Parathyroid adenoma (tissue), 2 donors: ENCODE measurements around the gene SSR4.

Experiments
- H2AFZ ChIP-seq: fragments of 300-600 bp; sonication (generic); one replicate; pipeline ENCODE4 v1.7.0; 2017; ENCODE audit warnings: antibody characterized with exemption, mild to moderate bottlenecking
- H3K27ac ChIP-seq: fragments of 300-600 bp; sonication (generic); one replicate; pipeline ENCODE4 v1.7.0; 2017
- H3K27me3 ChIP-seq: fragments of 300-600 bp; sonication (generic); one replicate; pipeline ENCODE4 v1.7.0; 2017; ENCODE audit warnings: low read length; ENCODE audit not compliant: control insufficient read depth, insufficient read depth
- H3K36me3 ChIP-seq: fragments of 300-600 bp; sonication (generic); one replicate; pipeline ENCODE4 v1.7.0; 2017; ENCODE audit warnings: low read length; ENCODE audit not compliant: control insufficient read depth, insufficient read depth
- H3K4me1 ChIP-seq: fragments of 300-600 bp; sonication (generic); one replicate; pipeline ENCODE4 v1.7.0; 2017; ENCODE audit warnings: control low read depth
- H3K4me2 ChIP-seq: fragments of 300-600 bp; sonication (generic); one replicate; pipeline ENCODE4 v1.7.0; 2017; ENCODE audit warnings: low read length
- H3K4me3 ChIP-seq: fragments of 300-600 bp; sonication (generic); one replicate; pipeline ENCODE4 v1.7.0; 2017; ENCODE audit warnings: low read depth, low read length
- H3K79me2 ChIP-seq: fragments of 300-600 bp; sonication (generic); one replicate; pipeline ENCODE4 v1.7.0; 2017; ENCODE audit warnings: control low read depth
- H3K9ac ChIP-seq: fragments of 300-600 bp; sonication (generic); one replicate; pipeline ENCODE4 v1.7.0; 2017; ENCODE audit warnings: mild to moderate bottlenecking
- H3K9me3 ChIP-seq: fragments of 300-600 bp; sonication (generic); one replicate; pipeline ENCODE4 v1.7.0; 2017; ENCODE audit warnings: low read length; ENCODE audit not compliant: control insufficient read depth
- CTCF ChIP-seq: fragments of 300-600 bp; sonication (generic); IDR thresholded peaks from one replicate; pipeline ENCODE4 v1.7.0; 2017; ENCODE audit warnings: antibody characterized with exemption, mild to moderate bottlenecking
- donor health status: primary hyperparathyroidism.

SSR4 gene

DNA sequence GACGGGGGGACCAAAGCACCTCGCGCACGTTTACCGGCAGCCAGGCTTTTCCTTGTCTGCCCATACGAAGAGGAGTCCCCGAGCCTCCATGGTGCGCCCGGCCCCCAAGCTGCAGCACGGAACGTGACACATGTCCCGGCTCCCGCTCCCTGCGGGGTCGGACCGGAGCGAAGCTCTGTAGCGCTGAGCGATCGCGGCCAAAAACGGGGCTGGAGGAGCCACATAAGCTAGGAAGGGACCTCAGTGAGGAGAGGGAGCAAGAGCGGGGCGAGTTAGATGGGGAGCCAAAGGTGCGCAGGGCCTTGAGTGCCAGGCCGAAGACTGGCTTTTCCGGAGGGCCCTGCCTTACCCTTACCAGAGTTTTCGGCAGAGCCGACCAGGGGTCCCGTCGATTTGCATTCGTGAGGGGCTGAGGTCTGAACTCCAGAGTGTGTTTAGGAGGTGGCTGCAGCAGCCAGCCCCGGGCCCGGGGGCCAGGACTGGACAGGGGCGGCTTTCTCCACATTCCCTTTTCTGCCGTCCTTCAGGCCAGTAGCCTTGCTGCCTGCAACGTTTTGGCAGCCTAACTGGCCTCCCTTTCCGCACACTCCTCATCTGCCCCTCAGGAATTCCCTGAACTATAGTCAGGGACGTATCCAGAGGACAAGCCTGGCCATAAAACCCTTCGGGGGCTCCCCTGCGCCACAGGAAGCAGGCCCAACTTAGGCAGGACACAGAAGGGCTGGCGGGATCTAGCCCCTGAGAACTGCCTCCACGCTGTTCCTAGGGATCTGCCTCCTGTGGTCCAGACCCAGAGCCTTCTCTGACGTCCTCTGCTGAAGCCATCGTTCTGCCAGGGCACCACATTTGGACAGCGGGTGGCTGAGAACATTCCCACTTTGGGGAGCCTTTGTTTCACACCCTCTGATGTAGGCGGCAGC lies 689 bp downstream of the SSR4 start:
- Histone ChIP-seq H3K27ac (peak overlapping the region; percentile 96), H3K4me1 (no peaks in the 10 kb centered on the region), H3K4me3 (peak overlapping the region; percentile 83), H2AFZ (peak overlapping the region; percentile 83), H3K27me3 (no peaks in the 10 kb centered on the region), H3K9me3 (no peaks in the 10 kb centered on the region), H3K36me3 (no peaks in the 10 kb centered on the region), H3K79me2 (peaks cover 18% of the 10 kb centered on the region), H3K4me2 (peak overlapping the region; percentile 81), H3K9ac (peak overlapping the region; percentile 37)
- no peak for TF ChIP-seq CTCF

DNA sequence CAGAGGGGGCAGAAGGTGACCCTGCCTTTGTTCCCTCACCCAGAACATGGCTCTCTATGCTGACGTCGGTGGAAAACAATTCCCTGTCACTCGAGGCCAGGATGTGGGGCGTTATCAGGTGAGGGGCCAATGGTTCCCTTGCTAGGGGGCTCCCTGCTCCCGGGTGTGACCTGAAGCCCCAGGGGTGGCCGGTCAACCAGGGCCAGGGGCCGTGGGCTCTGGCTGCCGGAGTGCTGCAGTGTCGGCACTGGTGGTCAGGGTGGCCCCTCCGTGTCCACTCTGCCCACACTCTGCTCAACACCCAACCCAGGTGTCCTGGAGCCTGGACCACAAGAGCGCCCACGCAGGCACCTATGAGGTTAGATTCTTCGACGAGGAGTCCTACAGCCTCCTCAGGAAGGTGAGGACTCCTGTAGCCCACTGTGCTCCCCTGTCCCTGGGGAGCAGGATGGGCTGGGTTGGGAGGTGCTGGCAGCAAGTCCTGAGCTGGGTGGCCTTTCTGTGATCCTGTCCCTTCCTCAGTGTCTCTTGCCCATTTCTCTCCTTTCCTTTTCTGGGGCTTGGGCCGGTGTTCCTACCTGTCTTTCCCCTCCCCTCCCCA lies 3.0 kb downstream of the SSR4 start:
- no peaks in the 10 kb centered on the region for H3K9me3 ChIP-seq
- H3K4me2 ChIP-seq, result no peak overlapping the region
- no peaks in the 10 kb centered on the region for H3K27me3 ChIP-seq

GRCh38 chrX:153799326-153799725 lies 4.9 kb downstream of the SSR4 start:
- no peaks in the 10 kb centered on the region for H3K4me1 ChIP-seq
- H3K4me2 ChIP-seq, result no peak overlapping the region
- no peak overlapping the region for H2AFZ ChIP-seq
- H3K36me3 ChIP-seq, result no peaks in the 10 kb centered on the region
- no peaks in the 10 kb centered on the region for H3K27me3 ChIP-seq
- no peak overlapping the region for H3K9ac ChIP-seq
- H3K27ac ChIP-seq, result no peak overlapping the region
- no peaks in the 10 kb centered on the region for H3K79me2 ChIP-seq
- no peak overlapping the region for H3K4me3 ChIP-seq
- no peak for TF ChIP-seq CTCF
- no peaks in the 10 kb centered on the region for H3K9me3 ChIP-seq

More for the DNA sequence above, 3.0 kb downstream of the SSR4 start:
- H3K36me3 ChIP-seq, result no peaks in the 10 kb centered on the region
- peaks cover 6% of the 10 kb centered on the region for H3K79me2 ChIP-seq
- no peak overlapping the region for H3K4me3 ChIP-seq
- no peak overlapping the region for H2AFZ ChIP-seq
- no peak overlapping the region for H3K9ac ChIP-seq
- no peak overlapping the region for H3K27ac ChIP-seq
- H3K4me1 ChIP-seq, result no peaks in the 10 kb centered on the region
- TF ChIP-seq CTCF, result no peak

DNA sequence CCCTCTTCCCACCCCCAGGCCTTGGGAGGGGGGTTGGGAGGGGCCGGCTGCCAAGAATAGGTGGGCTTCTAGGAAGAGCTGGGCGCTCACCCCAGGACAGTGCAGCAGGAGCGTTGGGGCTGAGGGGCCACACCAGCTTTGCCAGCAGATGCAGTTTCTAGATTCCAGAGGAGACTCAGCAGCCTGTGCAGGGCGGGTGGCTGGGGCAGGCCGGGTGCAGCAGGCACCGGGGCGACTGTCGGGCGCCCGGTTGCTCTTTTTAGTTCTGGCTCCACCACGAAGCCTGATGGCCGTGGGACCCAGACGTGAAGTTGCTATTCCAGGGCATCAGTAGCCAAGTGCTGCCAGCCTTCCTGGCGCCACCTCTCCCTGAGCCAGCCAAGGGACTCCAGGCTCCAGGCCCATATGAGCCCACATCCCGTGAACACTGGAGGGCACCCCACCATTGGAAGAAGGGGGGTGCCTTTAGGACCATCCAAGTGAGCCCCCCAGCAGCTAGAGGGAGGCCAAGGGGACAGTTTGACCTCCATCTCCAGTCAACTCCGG lies 5.8 kb downstream of the SSR4 start:
- Histone ChIP-seq H3K4me1 (no peaks in the 10 kb centered on the region), H3K79me2 (no peaks in the 10 kb centered on the region), H3K27me3 (no peaks in the 10 kb centered on the region), H3K9ac (no peak overlapping the region), H2AFZ (no peak overlapping the region), H3K27ac (no peak overlapping the region), H3K9me3 (no peaks in the 10 kb centered on the region), H3K4me2 (no peak overlapping the region), H3K4me3 (no peak overlapping the region), H3K36me3 (no peaks in the 10 kb centered on the region)
- TF ChIP-seq CTCF, result no peak
